Fibroblast of skin of right quadriceps (primary cell): Measurements from ENCODE around the gene RFX6.

Source experiments
- DNase-seq: peaks from one replicate; pipeline ENCODE4 v3.0.0-alpha.2; 2013

The RFX6 gene

DNA sequence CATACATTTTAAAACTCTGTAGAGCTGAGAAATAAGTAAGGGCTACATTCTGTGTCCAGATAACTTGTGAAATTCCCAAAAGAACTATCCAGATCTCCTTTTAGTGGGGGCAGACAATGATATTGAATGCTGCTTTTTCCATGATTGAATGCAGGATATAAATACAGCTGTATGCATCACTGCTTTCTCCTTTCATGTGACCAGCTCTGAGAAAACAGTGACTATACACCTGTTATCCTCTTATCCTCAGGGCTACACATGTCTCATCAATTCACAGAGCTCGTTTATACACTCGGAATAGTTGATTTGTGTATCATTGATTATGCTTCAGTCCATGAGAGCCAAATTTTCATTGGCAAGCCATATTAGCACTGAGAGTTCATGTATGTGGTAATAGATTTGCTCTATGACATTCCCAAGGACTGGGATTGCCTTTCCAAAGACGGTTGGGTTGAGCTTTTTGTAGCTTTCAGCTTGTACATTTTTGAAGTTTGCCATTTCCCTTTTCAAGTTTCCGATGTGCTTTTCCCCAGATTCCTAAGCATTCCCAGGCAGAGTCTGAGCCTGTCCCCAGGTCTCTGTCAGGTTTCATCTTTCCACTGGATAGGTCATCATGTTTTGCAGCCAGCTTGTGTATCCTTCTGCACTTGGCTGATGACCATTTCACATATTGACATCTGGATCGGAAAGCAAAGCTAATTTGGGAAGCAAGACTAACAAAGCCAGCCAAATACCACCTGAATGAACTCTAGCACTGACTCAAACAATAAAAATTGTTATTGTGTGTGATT lies 97.7 kb downstream of the RFX6 start:
- no peak for DNase-seq

DNA sequence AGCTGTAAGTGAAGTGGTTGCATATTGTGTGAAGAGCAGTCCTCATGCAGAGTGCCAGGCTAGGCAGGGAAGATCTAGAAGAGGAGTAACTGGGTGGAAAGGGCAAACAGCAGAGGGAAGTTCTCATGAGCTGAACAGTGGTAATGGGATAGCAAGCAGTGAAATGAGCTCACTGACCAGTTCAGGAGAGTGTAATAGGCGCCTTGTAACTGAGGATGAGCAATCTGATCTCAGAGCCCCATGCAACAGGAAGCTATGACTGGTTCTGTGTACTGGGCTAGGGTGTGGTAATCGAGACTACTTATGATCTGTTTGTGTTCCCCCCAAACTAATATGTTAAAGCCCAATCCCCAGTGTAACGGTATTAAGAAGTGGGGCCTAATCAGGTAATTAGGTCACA lies 98.6 kb downstream of the RFX6 start:
- no peak for DNase-seq

DNA sequence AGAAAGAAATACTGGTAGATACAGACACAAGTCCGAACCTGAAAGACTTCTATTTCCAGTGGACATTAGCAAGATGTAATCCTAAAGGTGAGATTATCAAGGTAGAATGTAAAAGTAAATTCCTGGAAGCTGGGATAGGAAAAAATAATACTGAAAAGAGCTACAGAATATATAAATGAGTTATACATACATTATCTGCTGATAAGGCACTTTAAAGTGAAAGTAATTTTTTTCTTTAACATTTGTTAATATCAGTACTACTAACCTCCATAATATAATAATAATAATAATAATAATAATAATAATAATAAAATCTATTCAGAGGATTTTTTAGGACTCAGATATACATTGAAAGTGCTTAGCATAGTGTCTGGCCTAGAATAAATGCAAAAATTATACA lies 102.5 kb downstream of the RFX6 start:
- DNase-seq: no peak
